HG02610 (cell line): ENCODE measurements around the gene RAB29.
"Not testable (repeated sequence)": the region's sequence is repeated elsewhere in the genome, so short reads cannot be mapped to it uniquely, and the experiment has no call there.

Source experiments
- ATAC-seq: cut with Tn5 transposase; IDR thresholded peaks from one replicate; pipeline ENCODE4 v1.9.1; 2021; ENCODE audit warnings: mild to moderate bottlenecking, moderate library complexity; ENCODE audit not compliant: unreplicated experiment

Gene RAB29, protein sequence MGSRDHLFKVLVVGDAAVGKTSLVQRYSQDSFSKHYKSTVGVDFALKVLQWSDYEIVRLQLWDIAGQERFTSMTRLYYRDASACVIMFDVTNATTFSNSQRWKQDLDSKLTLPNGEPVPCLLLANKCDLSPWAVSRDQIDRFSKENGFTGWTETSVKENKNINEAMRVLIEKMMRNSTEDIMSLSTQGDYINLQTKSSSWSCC

DNA sequence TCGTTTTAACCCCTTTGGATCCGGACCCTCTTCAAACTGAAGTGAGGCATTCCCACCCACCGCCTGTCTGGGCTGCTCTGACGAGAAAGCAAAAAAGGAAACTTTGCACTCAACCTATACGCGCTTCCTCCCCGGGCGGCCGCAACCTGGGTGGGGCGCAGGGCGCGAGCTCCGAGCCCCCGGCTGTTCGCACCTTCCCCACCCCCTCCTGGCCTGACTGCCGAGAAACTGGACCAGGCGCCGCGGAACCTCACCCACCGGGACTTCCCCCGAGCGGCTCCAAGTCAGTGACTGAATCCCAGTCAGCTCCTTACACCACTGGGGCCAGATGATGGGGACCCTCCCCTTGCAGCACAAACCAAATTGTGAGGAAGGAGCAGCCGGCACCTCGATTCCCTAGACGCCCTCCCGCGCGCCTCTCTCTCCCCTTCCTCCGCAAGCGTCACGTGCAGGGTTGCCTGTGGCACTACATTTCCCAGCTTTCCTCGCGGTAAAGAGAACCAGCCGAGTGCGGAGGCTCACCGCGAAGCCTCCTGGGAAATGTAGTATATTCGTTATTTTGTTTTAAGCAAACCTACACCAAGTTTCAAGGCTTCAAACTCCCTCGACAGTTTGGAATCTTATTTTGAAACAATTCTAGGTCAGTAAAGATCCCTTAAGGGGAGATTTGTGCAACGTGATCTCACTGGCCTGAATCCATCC is at the start of gene RAB29:
Gene RAB29 (minus strand): TSS at position 468 of the 702 bp plus-strand sequence. CDS start 526 bp downstream, outside the sequence.
- peak; percentile 71 for ATAC-seq

DNA sequence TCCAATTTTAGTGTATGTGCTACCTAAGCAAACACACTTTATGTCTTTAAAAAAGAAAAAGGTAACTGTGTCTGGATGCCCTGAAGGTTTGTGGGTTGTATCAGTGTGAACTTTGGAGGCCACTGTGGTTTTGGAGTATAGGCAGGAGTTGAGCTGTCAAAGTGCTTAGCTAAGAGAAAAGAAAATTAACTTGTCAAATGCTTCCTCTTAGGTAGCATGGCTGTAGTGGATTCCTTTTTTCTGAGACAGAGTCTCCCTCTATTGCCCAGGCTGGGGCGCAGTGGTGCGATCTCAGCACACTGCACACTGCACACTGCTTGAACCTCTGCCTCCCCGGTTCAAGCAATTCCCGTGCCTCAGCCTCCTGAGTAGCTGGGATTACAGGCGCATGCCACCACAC is 48.9 kb upstream of the RAB29 start:
- ATAC-seq = no peak

- ATAC-seq = not testable (repeated sequence)
Observed at GRCh38 chr1:205823260-205823659, 48.0 kb upstream of the RAB29 start.

GRCh38 chr1:205822397-205822796 is 47.1 kb upstream of the RAB29 start:
- ATAC-seq = no peak

DNA sequence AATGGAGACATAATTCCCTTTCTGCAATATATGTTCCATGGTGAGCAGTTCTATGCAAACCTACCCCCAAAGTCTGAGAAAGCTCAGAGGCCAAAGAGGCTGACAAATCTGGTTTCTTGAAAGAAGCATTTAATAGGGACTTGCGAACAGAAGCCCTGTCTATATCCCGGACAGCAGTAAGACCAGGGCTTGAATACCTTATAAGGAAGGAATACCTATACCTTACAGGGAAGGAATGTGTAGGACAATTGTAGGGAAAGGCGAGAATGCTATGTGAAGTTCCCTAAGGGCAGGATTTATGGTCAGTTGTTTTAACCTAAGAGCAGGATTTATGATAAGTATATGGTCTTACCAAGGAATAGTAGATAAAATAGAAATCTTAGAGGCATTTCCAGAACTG is 42.7 kb upstream of the RAB29 start:
- ATAC-seq = no peak

GRCh38 chr1:205817364-205817763 is 42.1 kb upstream of the RAB29 start:
- ATAC-seq = no peak

DNA sequence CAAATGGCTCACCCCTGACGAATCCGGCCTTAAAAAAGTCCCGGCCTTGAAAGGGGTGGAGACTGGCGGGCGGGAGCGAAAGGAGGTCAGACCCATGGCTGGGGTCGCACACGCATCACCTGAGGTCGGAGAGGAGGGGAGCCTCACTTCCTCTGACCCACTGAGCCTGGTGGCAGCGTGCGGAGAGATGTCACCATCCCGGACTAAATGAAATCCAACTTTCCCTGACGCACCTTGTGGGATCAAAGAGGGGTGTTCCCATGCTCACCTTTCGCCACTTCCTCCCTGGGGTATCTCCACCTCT is 38.4 kb upstream of the RAB29 start:
- no peak for ATAC-seq

DNA sequence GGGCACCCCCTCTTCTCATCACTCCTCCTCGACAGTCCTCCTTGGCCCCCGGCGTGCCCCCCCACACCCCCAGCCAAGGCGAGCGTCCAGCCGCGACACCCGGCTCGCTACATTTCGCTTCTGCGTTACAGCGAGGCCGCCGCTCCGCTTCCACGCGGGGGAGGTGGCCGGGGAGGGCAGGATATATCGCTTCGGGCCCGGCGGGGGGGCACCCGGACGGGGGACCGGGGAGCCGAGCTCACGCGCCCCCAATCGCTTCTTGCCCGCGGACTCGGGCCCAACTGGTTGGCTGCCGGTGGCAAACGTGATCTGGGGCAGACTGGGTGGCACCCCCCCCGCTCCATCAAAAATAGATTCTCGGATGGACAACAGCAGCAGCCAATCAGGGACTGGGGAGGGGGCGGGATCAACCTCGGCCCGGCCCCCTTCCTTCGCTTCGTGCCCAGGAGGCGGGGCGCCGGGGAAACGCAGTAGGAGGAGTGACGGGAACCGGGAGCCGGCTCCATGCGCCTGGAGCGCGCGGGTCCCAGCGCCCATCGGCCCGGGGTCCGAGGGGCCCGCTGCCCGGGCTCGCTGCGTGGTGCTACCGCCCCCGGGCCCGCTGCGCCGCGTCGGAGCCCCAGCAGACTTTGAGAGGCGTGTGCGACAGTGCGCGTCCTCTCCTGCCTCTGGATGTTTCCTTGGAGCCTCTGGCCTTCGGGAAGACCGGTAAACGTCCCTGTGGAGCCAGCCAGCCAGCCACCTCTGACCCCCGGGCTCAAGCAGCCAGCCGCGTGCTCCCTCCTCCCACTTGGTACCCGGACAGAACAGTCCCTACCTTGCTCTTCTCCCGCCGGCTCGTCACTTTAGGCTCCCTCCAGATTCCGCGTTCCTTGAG is 37.8 kb upstream of the RAB29 start, which contains the start of gene SLC41A1:
Gene SLC41A1 (minus strand): TSS at position 321 of the 877 bp plus-strand sequence. CDS start 2,757 bp downstream, outside the sequence.
- no peak for ATAC-seq

DNA sequence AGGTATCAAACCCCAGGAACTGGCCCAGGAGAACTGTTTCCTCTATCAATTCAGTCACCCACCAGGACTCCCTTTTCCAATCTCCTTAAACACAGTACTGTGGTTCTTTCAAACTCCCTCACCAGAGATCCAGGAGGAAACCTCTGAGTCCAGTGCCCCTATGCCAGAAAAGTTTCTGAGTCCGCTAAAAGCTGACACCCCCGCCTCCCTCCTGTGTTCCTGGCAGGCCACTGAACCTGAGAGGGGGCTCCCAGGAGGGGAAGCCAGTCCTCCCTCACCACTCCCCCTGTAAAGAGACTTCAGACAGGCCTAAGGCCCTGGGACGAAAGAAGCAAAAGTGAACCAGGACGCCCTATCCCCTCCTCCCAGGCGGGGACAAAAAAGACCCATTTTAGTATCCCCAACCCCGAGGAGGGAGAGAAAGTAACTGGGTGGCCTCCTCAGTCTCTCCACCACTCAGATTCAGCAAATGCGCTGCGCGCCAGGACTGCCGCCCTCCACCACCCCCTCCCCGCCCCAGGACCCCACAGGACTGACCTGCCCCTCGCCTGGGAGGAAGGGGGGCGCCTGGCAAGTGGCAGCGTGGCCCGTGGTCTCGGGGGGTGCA is 37.1 kb upstream of the RAB29 start:
- ATAC-seq = no peak

GRCh38 chr1:205811660-205812059 is 36.4 kb upstream of the RAB29 start:
- ATAC-seq = no peak

- no peak for ATAC-seq
Observed at GRCh38 chr1:205810448-205811157, 35.3 kb upstream of the RAB29 start.

GRCh38 chr1:205809942-205810345 is 34.7 kb upstream of the RAB29 start:
- ATAC-seq = no peak

GRCh38 chr1:205809469-205809868 is 34.2 kb upstream of the RAB29 start:
- no peak for ATAC-seq

DNA sequence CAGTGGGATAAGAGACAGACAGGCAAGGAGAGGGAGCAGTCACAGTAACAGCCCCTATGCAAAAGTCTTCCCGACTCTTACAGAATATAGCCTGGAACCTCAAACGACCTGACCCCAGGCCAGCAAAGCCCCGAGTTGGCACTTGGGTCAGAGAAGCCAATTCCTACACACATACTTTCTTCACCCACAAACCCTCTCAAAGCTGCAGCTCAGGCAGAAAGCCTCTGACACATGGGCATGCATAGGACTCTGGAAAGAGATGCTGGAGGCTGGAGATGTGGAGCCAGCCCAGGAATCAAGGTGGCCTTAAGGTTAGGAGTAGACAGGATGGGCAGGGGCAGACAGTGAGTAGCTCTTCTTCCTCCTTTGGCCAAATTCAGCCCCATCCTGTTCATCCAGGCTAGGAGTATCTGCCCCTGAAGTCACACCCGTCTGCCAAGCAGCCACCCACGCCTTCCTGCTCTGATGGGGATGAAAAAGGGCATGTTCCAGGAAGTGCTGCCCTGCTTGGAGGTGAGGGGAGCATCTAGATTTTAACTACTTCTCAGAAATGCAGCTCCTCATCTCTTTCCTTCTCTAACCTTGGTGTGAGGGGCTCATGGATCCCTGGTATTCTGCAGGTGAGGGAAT is 29.9 kb upstream of the RAB29 start:
- ATAC-seq = no peak

DNA sequence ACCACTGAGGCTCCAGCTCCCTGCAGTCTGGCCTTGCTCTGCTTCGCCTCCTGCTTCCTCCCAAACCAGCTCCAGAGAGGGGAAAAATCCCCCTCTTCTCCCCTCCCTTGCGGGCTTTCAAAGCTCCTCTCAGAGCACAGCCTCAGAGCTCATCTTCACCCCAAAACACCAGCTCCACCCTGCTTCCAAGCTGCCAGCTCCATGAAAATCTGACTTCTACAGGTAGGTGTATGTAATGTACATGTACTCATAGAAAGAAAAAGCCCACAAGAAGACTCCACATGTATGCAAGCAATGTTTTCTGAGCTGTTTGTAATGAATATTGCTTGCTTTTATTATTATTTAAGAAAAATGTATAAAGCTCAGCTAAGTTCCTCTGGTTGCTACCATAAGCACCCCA is 29.3 kb upstream of the RAB29 start:
- ATAC-seq = no peak

GRCh38 chr1:205803986-205804385 is 28.7 kb upstream of the RAB29 start:
- ATAC-seq = no peak

DNA sequence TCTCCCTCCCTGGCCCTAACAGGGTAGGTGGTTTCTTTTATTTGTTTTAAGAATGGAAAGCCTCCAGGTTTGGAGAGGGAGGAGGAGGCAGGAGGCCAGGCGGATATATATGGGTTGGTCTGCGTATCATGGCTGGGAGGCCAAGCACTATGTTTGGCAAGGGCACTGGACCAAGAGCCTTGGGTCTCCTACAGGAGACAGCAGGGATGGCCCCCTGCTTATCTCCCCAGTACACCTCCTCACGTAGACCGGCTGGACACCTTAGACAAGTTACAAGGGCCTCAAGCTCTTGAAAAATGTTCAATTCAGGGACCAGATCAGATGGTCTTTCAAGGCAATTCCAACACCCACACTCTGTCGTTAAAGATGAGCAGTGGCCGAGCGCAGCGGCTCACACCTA is 26.8 kb upstream of the RAB29 start:
- no peak for ATAC-seq

- ATAC-seq = no peak
Observed at GRCh38 chr1:205800981-205801703, 25.9 kb upstream of the RAB29 start.

DNA sequence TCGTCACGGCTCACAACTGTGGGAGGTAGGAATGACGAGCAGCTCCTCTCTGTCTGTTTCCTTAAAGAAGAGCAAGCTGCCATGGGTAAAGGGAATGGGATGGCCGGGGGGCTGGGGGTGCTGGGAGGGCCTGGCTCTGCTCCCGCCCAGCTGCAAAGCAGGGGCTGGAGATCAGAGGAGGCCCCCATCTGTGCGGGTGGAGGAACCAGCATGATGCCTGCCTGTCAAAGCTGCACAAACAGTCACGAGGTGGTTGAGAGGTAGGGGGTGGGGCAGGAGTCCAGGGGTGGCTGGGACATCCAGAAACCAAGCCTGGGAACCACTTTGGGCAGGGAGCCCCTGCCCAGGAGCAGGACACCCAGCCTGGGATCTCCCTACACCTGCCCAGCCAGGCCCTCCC is 25.1 kb upstream of the RAB29 start:
- no peak for ATAC-seq

GRCh38 chr1:205798577-205798976 is 23.3 kb upstream of the RAB29 start:
- ATAC-seq = no peak
